ENCODE results near the gene HECTD3. TPM values are rescaled to one million over a fixed set of nuclear protein-coding genes. Genes with fewer than 3 reads are reported as not detected.

Gene HECTD3
- total RNA-seq (10 to 100 TPM; 21.9 to 46.7 TPM), polyA plus RNA-seq (10 to 100 TPM; 26.2 to 35.9 TPM)
- long read RNA-seq, donor 1, transcript HECTD3-202 (21 exons, 3,610 nt) = major isoform, 7 of 125 reads
- long read RNA-seq, donor 1, partial matches to known transcripts = 92 of 125 reads
- long read RNA-seq, donor 1, other reads (novel, unspliced or antisense) = 24 of 125 reads
- long read RNA-seq, donor 2, partial matches to known transcripts = 0 of 1 reads
- long read RNA-seq, donor 2, other reads (novel, unspliced or antisense) = 0 of 1 reads
- long read RNA-seq, donor 3, partial matches to known transcripts = 0 of 3 reads
- long read RNA-seq, donor 3, other reads (novel, unspliced or antisense) = 0 of 3 reads
- long read RNA-seq, donor 4, partial matches to known transcripts = 0 of 1 reads
- long read RNA-seq, donor 4, other reads (novel, unspliced or antisense) = 0 of 1 reads
- long read RNA-seq, donor 5, partial matches to known transcripts = 0 of 6 reads
- long read RNA-seq, donor 5, other reads (novel, unspliced or antisense) = 0 of 6 reads

- peak; percentile 85 for ATAC-seq (ENCODE audit: insufficient read depth, low FRiP score)
- 1 to 2% methylated on average over 51 to 62 of the region's 62 CpGs for WGBS, 2 donors
Observed at GRCh38 chr1:45010855-45011811, at the start of gene HECTD3. HECTD3 (minus strand) TSS chr1:45011324; CDS start chr1:45011257, 67 bp downstream.

GRCh38 chr1:45059829-45060228 lies 48.7 kb upstream of the HECTD3 start:
- ATAC-seq (ENCODE audit: insufficient read depth, low FRiP score) = no peak
- 73 to 89% methylated on average over 2 of the region's 2 CpGs for WGBS, 2 donors
- no peak overlapping the region for H3K27ac ChIP-seq (ENCODE audit: low read depth in 1 of 2, low read length in 1 of 2)
- peak in 2 of 3 donors; percentile 6 to 36 for DNase-seq
- no peak overlapping the region for H3K4me3 ChIP-seq
- no peaks in the 10 kb centered on the region for H3K27me3 ChIP-seq (ENCODE audit: control insufficient read depth in 3 of 3, insufficient read depth in 3 of 3, low read length in 2 of 3)
- H3K4me1 ChIP-seq (ENCODE audit: control insufficient read depth in 5 of 5, insufficient read depth in 5 of 5, low read length in 5 of 5) = peaks cover 0 to 1% (median 0%) of the 10 kb centered on the region in 5 donors
- H3K9me3 ChIP-seq (ENCODE audit: control insufficient read depth in 4 of 4, insufficient read depth in 3 of 4, low read length in 3 of 4) = no peaks in the 10 kb centered on the region
- no peak for TF ChIP-seq CTCF (IDR thresholded peaks at IDR 0.05; ENCODE audit: control extremely low read depth, extremely low read depth)
- H3K9ac ChIP-seq (ENCODE audit: insufficient read depth in 1 of 2, low read length in 2 of 2) = no peak overlapping the region
- peaks cover 0 to 1% (median 0%) of the 10 kb centered on the region in 4 donors for H3K36me3 ChIP-seq (ENCODE audit: control insufficient read depth in 4 of 4, insufficient read depth in 4 of 4, low read length in 4 of 4)

More at GRCh38 chr1:45010855-45011811, at the start of gene HECTD3:
- peak within 1 kb of the TSS; percentile 94 for H3K4me3 ChIP-seq
- peak within 1 kb of the TSS; percentile 72 to 94 for H3K9ac ChIP-seq (ENCODE audit: insufficient read depth in 1 of 2, low read length in 2 of 2)
- peaks cover 12 to 40% (median 38%) of the 10 kb centered on the region in 4 donors for H3K36me3 ChIP-seq (ENCODE audit: control insufficient read depth in 4 of 4, insufficient read depth in 4 of 4, low read length in 4 of 4)
- peak; percentile 75 to 86 (median 85) for DNase-seq
- peaks cover 0 to 28% (median 20%) of the 10 kb centered on the region in 5 donors for H3K4me1 ChIP-seq (ENCODE audit: control insufficient read depth in 5 of 5, insufficient read depth in 5 of 5, low read length in 5 of 5)
- no peaks in the 10 kb centered on the region for H3K9me3 ChIP-seq (ENCODE audit: control insufficient read depth in 4 of 4, insufficient read depth in 3 of 4, low read length in 3 of 4)
- TF ChIP-seq CTCF (IDR thresholded peaks at IDR 0.05; ENCODE audit: control extremely low read depth, extremely low read depth) = no peak
- peak within 1 kb of the TSS; percentile 83 to 84 for H3K27ac ChIP-seq (ENCODE audit: low read depth in 1 of 2, low read length in 1 of 2)
- H3K27me3 ChIP-seq (ENCODE audit: control insufficient read depth in 3 of 3, insufficient read depth in 3 of 3, low read length in 2 of 3) = no peaks in the 10 kb centered on the region

GRCh38 chr1:45057542-45057941 lies 46.4 kb upstream of the HECTD3 start:
- peaks cover 0 to 1% (median 0%) of the 10 kb centered on the region in 4 donors for H3K36me3 ChIP-seq (ENCODE audit: control insufficient read depth in 4 of 4, insufficient read depth in 4 of 4, low read length in 4 of 4)
- no peak for TF ChIP-seq CTCF (IDR thresholded peaks at IDR 0.05; ENCODE audit: control extremely low read depth, extremely low read depth)

More at GRCh38 chr1:45057542-45057941, 46.4 kb upstream of the HECTD3 start:
- Histone ChIP-seq H3K4me3 (no peak overlapping the region), H3K4me1 (ENCODE audit: control insufficient read depth in 5 of 5, insufficient read depth in 5 of 5, low read length in 5 of 5) (peaks cover 0 to 1% (median 0%) of the 10 kb centered on the region in 5 donors), H3K9ac (ENCODE audit: insufficient read depth in 1 of 2, low read length in 2 of 2) (no peak overlapping the region), H3K9me3 (ENCODE audit: control insufficient read depth in 4 of 4, insufficient read depth in 3 of 4, low read length in 3 of 4) (no peaks in the 10 kb centered on the region), H3K27ac (ENCODE audit: low read depth in 1 of 2, low read length in 1 of 2) (no peak overlapping the region), H3K27me3 (ENCODE audit: control insufficient read depth in 3 of 3, insufficient read depth in 3 of 3, low read length in 2 of 3) (no peaks in the 10 kb centered on the region)
- DNase-seq (no peak), ATAC-seq (ENCODE audit: insufficient read depth, low FRiP score) (no peak)
- WGBS, 2 donors = 89 to 100% methylated on average over 1 of the region's 1 CpG

Data from lung (tissue), 16 donors.